Breast epithelium (tissue), 3 donors: ENCODE data around the gene CZIB.

Experiments
- POLR2A ChIP-seq: fragments of 450-650 bp; IDR thresholded peaks from one replicate; pipeline ENCODE4 v1.6.1; 2016; ENCODE audit warnings: antibody characterized with exemption, mild to moderate bottlenecking, moderate library complexity
- TF ChIP-seq, protein P1 (sequence below), 3 donors: fragments of 450-650 bp; IDR thresholded peaks; one replicate each; pipeline ENCODE4 v1.5.1; 2016 to 2017; ENCODE audit warnings: antibody characterized with exemption in 3 of 3, mild to moderate bottlenecking in 3 of 3, moderate library complexity in 3 of 3

DNA sequence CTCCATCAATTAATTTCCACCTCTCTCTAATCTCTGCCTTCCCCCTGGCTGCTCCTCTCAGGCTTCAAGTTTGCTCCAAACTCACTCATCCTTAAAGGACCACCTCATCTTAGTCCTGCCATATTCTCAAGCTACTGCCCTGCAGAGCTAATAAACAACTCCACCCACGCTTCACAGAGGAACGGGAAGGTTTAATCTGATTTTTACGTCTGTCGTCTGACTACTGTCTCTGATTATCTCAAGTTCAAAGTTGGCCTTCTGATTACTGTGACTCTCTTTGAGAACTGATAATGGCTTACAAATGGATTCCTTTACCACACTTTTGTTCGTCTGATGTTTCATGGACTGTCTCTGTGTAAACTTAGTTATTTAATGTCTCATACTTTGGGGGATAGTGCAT is 31.4 kb downstream of the CZIB start:
- TF ChIP-seq, protein P1, sequence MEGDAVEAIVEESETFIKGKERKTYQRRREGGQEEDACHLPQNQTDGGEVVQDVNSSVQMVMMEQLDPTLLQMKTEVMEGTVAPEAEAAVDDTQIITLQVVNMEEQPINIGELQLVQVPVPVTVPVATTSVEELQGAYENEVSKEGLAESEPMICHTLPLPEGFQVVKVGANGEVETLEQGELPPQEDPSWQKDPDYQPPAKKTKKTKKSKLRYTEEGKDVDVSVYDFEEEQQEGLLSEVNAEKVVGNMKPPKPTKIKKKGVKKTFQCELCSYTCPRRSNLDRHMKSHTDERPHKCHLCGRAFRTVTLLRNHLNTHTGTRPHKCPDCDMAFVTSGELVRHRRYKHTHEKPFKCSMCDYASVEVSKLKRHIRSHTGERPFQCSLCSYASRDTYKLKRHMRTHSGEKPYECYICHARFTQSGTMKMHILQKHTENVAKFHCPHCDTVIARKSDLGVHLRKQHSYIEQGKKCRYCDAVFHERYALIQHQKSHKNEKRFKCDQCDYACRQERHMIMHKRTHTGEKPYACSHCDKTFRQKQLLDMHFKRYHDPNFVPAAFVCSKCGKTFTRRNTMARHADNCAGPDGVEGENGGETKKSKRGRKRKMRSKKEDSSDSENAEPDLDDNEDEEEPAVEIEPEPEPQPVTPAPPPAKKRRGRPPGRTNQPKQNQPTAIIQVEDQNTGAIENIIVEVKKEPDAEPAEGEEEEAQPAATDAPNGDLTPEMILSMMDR (IDR thresholded peaks at IDR 0.05): no peak
- TF ChIP-seq POLR2A: no peak
